Transverse colon (tissue), 3 donors: ENCODE results near the gene PTPRN2.

ENCODE experiments used
- CTCF ChIP-seq, 5 experiments: fragments of 200-600 bp in 3 of 5; fragments of 450-650 bp in 2 of 5; sonication (generic) in 3 of 5; IDR thresholded peaks; 1 replicate in 2 of 5; 2 replicates in 3 of 5; pipeline ENCODE4 v1.5.1; 2016 to 2017; ENCODE audit warnings: antibody characterized with exemption in 5 of 5, inconsistent platforms in 3 of 5, mild to moderate bottlenecking in 2 of 5, moderate library complexity in 1 of 5
- EP300 ChIP-seq: sonication (generic); formaldehyde crosslinking; IDR thresholded peaks from one replicate; pipeline ENCODE4 v1.6.1; 2017; ENCODE audit warnings: antibody characterized with exemption, low read depth

GRCh38 chr7:158237672-158238335 lies 349.8 kb downstream of the PTPRN2 start:
- TF ChIP-seq EP300 (no peak), CTCF (IDR thresholded peaks at IDR 0.05) (no peak)
